Aorta (tissue), 5 donors: ENCODE measurements around the gene PMS2. TPM values are rescaled to one million over a fixed set of nuclear protein-coding genes. Genes with fewer than 3 reads are reported as not detected.
"Not testable (repeated sequence)": the region's sequence is repeated elsewhere in the genome, so short reads cannot be mapped to it uniquely, and the experiment has no call there.

Experiments
- ATAC-seq: fragments of 200-7000 bp; cut with Tn5 transposase; one replicate; pipeline ENCODE4 v1.9.1; 2022; ENCODE audit warnings: moderate library complexity; ENCODE audit not compliant: low FRiP score
- DNase-seq, 2 donors: peaks; one replicate each; pipeline ENCODE4 v3.0.0-alpha.2; 2020
- H3K27ac ChIP-seq, 2 donors: one replicate each; pipeline ENCODE4 v1.5.1; 2013; ENCODE audit warnings: low read length in 2 of 2, mild to moderate bottlenecking in 2 of 2, moderate library complexity in 2 of 2, control low read depth in 1 of 2, inconsistent platforms in 1 of 2, low read depth in 1 of 2
- H3K27me3 ChIP-seq, 2 donors: one replicate each; pipeline ENCODE4 v1.6.1; 2013; ENCODE audit warnings: control low read depth in 1 of 2, low read length in 1 of 2, mild to moderate bottlenecking in 1 of 2, moderate library complexity in 1 of 2; ENCODE audit not compliant: insufficient read depth in 2 of 2, control insufficient read depth in 1 of 2
- H3K36me3 ChIP-seq, 2 donors: one replicate each; pipeline ENCODE4 v1.6.1; 2013; ENCODE audit warnings: control low read depth in 1 of 2, low read length in 1 of 2, mild to moderate bottlenecking in 1 of 2; ENCODE audit not compliant: insufficient read depth in 2 of 2, control insufficient read depth in 1 of 2
- H3K4me1 ChIP-seq, 2 donors: one replicate each; pipeline ENCODE4 v1.6.1; 2013; ENCODE audit warnings: low read length in 2 of 2, control low read depth in 1 of 2, mild to moderate bottlenecking in 1 of 2, moderate library complexity in 1 of 2; ENCODE audit not compliant: insufficient read depth in 2 of 2, control insufficient read depth in 1 of 2
- H3K4me3 ChIP-seq, 2 donors: one replicate each; pipeline ENCODE4 v1.5.1; 2013; ENCODE audit warnings: low read length in 2 of 2, control low read depth in 1 of 2, mild to moderate bottlenecking in 1 of 2
- H3K9me3 ChIP-seq: one replicate; pipeline ENCODE4 v1.6.1; 2013; ENCODE audit warnings: mild to moderate bottlenecking, low read length; ENCODE audit not compliant: control insufficient read depth
- WGBS, 2 donors: extraction: QIAGEN DNeasy Blood & Tissue Kit; methylation state at CpG; one replicate each; pipeline ENCODE4 v1.1.7; 2013; 5-methylcytosine and 5-hydroxymethylcytosine counted together
- intact Hi-C, 2 donors: fragments of 100-400 bp; cut with DNase I; formaldehyde crosslinking; loops; one replicate each; pipeline versions ENCODE4 v1.14.2 to v1.15.0; 2022
- polyA plus RNA-seq, 2 donors: library from polyadenylated mRNA; stranded (reverse); fragments of 200-250 nt; gene quantifications; one replicate each; pipeline ENCODE4 v1.2.3, GENCODE V29; 2013
- total RNA-seq, 2 donors: library from RNA; stranded (reverse); fragmentation: NEBNext Ultra II Directional; extraction: Animal tissue kit (Norgen Biotek cat#: 25700); gene quantifications; one replicate each; pipeline ENCODE4 v1.2.1, GENCODE V29; 2021
- donor health status: healthy with polysubstance abuse.
- donor health status: Bipolar disorder and iron deficiency.
- donor health status: DM: no; HTN: no; CAD: no.
- donor health status: DM: no; HTN: no; CAD: no.
- donor health status: DM: yes; HTN: yes; CAD: no.

Gene PMS2
- total and polyA plus RNA-seq, 4 donors, result 1.8 to 11.3 (median 8.2) TPM

- no CpG with 5 or more reads among the region's 17 CpGs for WGBS, 2 donors
- peak; percentile 11 for ATAC-seq
- H3K4me3 ChIP-seq, H3K4me1 ChIP-seq, DNase-seq, H3K36me3 ChIP-seq, H3K9me3 ChIP-seq, H3K27ac ChIP-seq, H3K27me3 ChIP-seq, intact Hi-C loops: not testable (repeated sequence)
Measured at GRCh38 chr7:5934945-5935450, 73.9 kb downstream of the PMS2 start.

- WGBS, 2 donors, result 70 to 93% methylated on average over 3 to 7 of the region's 13 CpGs
- ATAC-seq, H3K36me3 ChIP-seq, H3K27ac ChIP-seq, H3K4me3 ChIP-seq, H3K4me1 ChIP-seq, H3K27me3 ChIP-seq, H3K9me3 ChIP-seq, intact Hi-C loops: not testable (repeated sequence)
- peak in 1 of 2 donors; percentile 24 for DNase-seq
Measured at GRCh38 chr7:5931905-5932644, 76.8 kb downstream of the PMS2 start.

- H3K9me3 ChIP-seq, intact Hi-C loops, H3K4me3 ChIP-seq, H3K4me1 ChIP-seq, H3K27ac ChIP-seq, ATAC-seq, H3K27me3 ChIP-seq, H3K36me3 ChIP-seq: not testable (repeated sequence)
- WGBS, 2 donors, result 96 to 98% methylated on average over 12 to 14 of the region's 14 CpGs
- DNase-seq, result peak in 1 of 2 donors; percentile 75
Measured at GRCh38 chr7:5931250-5931649, 77.6 kb downstream of the PMS2 start.

GRCh38 chr7:5930290-5930689 lies 78.6 kb downstream of the PMS2 start:
- 100% methylated on average over 2 of the region's 10 CpGs; no CpG with 5 or more reads in 1 of the 2 donors for WGBS, 2 donors
- H3K4me1 ChIP-seq, H3K36me3 ChIP-seq, H3K4me3 ChIP-seq, H3K27ac ChIP-seq, H3K9me3 ChIP-seq, H3K27me3 ChIP-seq, intact Hi-C loops, ATAC-seq, DNase-seq: not testable (repeated sequence)

- H3K4me3 ChIP-seq, H3K36me3 ChIP-seq, DNase-seq, H3K27me3 ChIP-seq, H3K9me3 ChIP-seq, intact Hi-C loops, H3K4me1 ChIP-seq, H3K27ac ChIP-seq, ATAC-seq: not testable (repeated sequence)
- 95% methylated on average over 2 of the region's 13 CpGs; no CpG with 5 or more reads in 1 of the 2 donors for WGBS, 2 donors
Measured at GRCh38 chr7:5926263-5926870, 82.5 kb downstream of the PMS2 start.

- H3K27me3 ChIP-seq, H3K27ac ChIP-seq, H3K4me1 ChIP-seq, H3K9me3 ChIP-seq, DNase-seq, intact Hi-C loops, H3K36me3 ChIP-seq, ATAC-seq, H3K4me3 ChIP-seq: not testable (repeated sequence)
- WGBS, 2 donors, result 89% methylated on average over 2 of the region's 12 CpGs; no CpG with 5 or more reads in 1 of the 2 donors
Measured at GRCh38 chr7:5924630-5925029, 84.2 kb downstream of the PMS2 start.

- H3K4me3 ChIP-seq, ATAC-seq, DNase-seq, H3K27me3 ChIP-seq, H3K36me3 ChIP-seq, H3K9me3 ChIP-seq, H3K4me1 ChIP-seq, H3K27ac ChIP-seq, intact Hi-C loops: not testable (repeated sequence)
- 96 to 100% methylated on average over 1 of the region's 2 CpGs for WGBS, 2 donors
Measured at GRCh38 chr7:5924180-5924579, 84.7 kb downstream of the PMS2 start.
